ENCODE data around the gene NDUFAF4.

DNA sequence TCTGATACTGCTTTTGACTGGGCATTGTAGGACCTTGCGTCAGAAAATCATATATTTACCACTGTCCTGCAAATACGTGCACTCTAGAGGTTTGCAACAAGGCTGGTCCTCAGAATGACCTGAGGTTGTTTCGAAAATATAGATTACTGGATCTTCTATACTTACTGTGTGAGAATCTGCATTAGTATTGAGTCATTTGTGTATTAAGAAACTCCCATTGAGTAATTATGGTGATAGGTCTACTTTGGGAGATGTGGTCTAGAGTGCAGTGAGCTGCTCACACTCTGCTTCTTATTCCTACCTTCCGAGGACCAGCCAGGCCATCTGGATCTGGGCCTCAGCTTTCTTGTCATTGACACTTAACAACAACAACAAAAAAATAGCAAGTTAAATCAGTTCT is 36.4 kb upstream of the NDUFAF4 start:
- TF ChIP-seq, protein P1, sequence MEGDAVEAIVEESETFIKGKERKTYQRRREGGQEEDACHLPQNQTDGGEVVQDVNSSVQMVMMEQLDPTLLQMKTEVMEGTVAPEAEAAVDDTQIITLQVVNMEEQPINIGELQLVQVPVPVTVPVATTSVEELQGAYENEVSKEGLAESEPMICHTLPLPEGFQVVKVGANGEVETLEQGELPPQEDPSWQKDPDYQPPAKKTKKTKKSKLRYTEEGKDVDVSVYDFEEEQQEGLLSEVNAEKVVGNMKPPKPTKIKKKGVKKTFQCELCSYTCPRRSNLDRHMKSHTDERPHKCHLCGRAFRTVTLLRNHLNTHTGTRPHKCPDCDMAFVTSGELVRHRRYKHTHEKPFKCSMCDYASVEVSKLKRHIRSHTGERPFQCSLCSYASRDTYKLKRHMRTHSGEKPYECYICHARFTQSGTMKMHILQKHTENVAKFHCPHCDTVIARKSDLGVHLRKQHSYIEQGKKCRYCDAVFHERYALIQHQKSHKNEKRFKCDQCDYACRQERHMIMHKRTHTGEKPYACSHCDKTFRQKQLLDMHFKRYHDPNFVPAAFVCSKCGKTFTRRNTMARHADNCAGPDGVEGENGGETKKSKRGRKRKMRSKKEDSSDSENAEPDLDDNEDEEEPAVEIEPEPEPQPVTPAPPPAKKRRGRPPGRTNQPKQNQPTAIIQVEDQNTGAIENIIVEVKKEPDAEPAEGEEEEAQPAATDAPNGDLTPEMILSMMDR (IDR thresholded peaks at IDR 0.05; ENCODE audit: low read depth, low read length, missing input control) = no peak
- TF ChIP-seq TAF1 (conservative IDR thresholded peaks at IDR 0.05) = no peak
- no peak for TF ChIP-seq YY1 (IDR thresholded peaks at IDR 0.05)
- TF ChIP-seq, protein P2, sequence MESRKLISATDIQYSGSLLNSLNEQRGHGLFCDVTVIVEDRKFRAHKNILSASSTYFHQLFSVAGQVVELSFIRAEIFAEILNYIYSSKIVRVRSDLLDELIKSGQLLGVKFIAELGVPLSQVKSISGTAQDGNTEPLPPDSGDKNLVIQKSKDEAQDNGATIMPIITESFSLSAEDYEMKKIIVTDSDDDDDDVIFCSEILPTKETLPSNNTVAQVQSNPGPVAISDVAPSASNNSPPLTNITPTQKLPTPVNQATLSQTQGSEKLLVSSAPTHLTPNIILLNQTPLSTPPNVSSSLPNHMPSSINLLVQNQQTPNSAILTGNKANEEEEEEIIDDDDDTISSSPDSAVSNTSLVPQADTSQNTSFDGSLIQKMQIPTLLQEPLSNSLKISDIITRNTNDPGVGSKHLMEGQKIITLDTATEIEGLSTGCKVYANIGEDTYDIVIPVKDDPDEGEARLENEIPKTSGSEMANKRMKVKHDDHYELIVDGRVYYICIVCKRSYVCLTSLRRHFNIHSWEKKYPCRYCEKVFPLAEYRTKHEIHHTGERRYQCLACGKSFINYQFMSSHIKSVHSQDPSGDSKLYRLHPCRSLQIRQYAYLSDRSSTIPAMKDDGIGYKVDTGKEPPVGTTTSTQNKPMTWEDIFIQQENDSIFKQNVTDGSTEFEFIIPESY (IDR thresholded peaks at IDR 0.05) = no peak
- TF ChIP-seq RXRA (IDR thresholded peaks at IDR 0.05) = no peak
- no peak for TF ChIP-seq RAD21 (IDR thresholded peaks at IDR 0.05)
